GM12874 (cell line): ENCODE measurements around the gene UNC50.

Experiments used
- TF ChIP-seq, protein P1 (sequence below): IDR thresholded peaks from 2 replicates; pipeline ENCODE4 v1.5.1; 2011; ENCODE audit warnings: low read depth, mild to moderate bottlenecking, control low read depth, low read length, moderate library complexity; ENCODE audit not compliant: insufficient read depth

Gene UNC50

GRCh38 chr2:98585386-98585785 is 23.0 kb upstream of the UNC50 start:
- TF ChIP-seq, protein P1, sequence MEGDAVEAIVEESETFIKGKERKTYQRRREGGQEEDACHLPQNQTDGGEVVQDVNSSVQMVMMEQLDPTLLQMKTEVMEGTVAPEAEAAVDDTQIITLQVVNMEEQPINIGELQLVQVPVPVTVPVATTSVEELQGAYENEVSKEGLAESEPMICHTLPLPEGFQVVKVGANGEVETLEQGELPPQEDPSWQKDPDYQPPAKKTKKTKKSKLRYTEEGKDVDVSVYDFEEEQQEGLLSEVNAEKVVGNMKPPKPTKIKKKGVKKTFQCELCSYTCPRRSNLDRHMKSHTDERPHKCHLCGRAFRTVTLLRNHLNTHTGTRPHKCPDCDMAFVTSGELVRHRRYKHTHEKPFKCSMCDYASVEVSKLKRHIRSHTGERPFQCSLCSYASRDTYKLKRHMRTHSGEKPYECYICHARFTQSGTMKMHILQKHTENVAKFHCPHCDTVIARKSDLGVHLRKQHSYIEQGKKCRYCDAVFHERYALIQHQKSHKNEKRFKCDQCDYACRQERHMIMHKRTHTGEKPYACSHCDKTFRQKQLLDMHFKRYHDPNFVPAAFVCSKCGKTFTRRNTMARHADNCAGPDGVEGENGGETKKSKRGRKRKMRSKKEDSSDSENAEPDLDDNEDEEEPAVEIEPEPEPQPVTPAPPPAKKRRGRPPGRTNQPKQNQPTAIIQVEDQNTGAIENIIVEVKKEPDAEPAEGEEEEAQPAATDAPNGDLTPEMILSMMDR = no peak

- TF ChIP-seq, protein P1 = no peak
These were observed 21.7 kb upstream of the UNC50 start for GRCh38 chr2:98586551-98587140.

- TF ChIP-seq, protein P1 = no peak
These were observed 19.4 kb upstream of the UNC50 start for GRCh38 chr2:98588880-98589431.

- TF ChIP-seq, protein P1 = no peak
These were observed 18.9 kb upstream of the UNC50 start for GRCh38 chr2:98589489-98589888.

GRCh38 chr2:98592565-98592964 is 15.8 kb upstream of the UNC50 start:
- TF ChIP-seq, protein P1 = no peak

DNA sequence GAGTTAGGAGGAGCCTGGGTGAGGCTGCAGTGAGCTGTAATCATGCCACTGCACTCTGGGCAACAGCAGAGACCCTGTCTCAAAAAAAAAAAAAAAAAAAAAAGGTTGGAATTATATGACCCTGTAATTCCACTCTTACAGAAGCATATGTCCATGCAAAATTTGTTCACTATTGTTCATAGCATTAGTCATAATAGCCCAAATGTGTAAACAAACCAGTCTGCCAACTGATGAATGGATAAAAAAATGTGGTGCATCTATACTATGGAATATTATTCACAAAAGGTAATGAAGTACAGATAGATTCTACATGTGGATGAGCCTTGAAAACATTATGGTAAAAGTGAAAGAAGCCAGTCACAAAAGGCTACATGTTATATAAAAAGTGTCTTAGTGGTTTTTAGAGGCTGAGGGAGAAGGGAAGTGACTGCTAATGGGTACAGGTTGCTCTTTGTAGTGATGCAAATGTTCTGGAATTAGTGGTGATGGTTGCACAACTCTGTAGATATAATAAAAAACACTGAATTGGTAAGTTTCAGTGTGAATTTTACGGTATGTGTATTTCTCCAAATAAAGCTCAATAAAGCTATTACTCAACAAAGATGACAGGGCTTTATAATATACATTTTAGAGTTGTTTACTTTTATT is 9.5 kb upstream of the UNC50 start:
- TF ChIP-seq, protein P1 = no peak

DNA sequence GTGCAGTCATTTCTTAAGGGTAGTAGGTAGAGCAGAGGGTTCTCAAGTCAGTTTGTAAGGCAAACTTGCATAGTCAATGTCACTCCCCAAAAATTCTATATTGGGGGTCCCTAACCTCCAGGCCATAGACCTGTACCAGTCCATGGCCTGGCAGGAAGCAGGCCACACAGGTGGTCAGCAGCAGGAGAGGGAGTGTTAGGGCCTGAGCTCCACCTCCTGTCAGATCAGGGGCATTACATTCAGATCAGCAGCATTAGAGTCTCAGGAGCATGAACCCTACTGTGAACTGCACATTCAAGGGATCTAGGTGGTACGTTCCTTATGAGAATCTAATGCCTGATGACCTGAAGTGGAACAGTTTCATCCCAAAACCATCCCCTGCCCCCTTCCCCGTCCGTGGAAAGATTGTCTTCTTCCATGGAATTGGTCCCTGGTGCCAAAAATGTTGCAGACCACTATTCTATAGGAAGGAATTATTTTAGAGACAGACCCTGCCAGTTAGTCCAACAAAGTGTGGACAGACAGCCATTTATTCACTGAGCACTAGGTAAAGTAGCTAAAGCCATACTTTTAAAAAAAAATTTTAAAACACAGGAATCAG is 6.8 kb upstream of the UNC50 start:
- TF ChIP-seq, protein P1 = peak; percentile 80
